Measurements from ENCODE around the gene LRRC52.

GRCh38 chr1:165563551-165563950 is 19.8 kb downstream of the LRRC52 start:
- TF ChIP-seq POLR2AphosphoS5 (IDR thresholded peaks at IDR 0.05), result no peak
- no peak for TF ChIP-seq CTCF (IDR thresholded peaks at IDR 0.05)
- TF ChIP-seq EP300 (IDR thresholded peaks at IDR 0.05), result no peak
- TF ChIP-seq POLR2A (IDR thresholded peaks at IDR 0.05), result no peak

Data from gastroesophageal sphincter (tissue), 3 donors.